HEK293 (cell line): ENCODE data around the gene USH1G.

Source experiments
- CTCF ChIA-PET: fragments of 350-600 bp; formaldehyde crosslinking; extraction: SDS; loops from one replicate; lab custom pipeline; 2021; ENCODE audit warnings: antibody characterized with exemption; lab: Yijun Ruan, JAX
- POLR2A ChIA-PET: fragments of 300-600 bp; formaldehyde crosslinking; extraction: SDS; loops from one replicate; lab custom pipeline; 2020; ENCODE audit warnings: antibody characterized with exemption, inconsistent platforms; lab: Yijun Ruan, JAX
- H3K27ac ChIP-seq: fragments of 200-500 bp; sonication (Bioruptor generic); 2 replicates; pipeline ENCODE4 v1.5.1; 2014; ENCODE audit warnings: low read depth, low read length, control low read depth, inconsistent platforms; ENCODE audit errors: extremely low read depth
- H3K36me3 ChIP-seq, 2 experiments: fragments of 200-500 bp in 1 of 2; sonication (Bioruptor generic) in 1 of 2; 1 replicate in 1 of 2; 2 replicates in 1 of 2; pipeline ENCODE4 v1.5.1; 2014 to 2017; ENCODE audit warnings: inconsistent platforms in 2 of 2, low read length in 2 of 2; ENCODE audit not compliant: control insufficient read depth in 2 of 2, insufficient read depth in 1 of 2
- H3K4me1 ChIP-seq: fragments of 200-500 bp; sonication (Bioruptor generic); 2 replicates; pipeline ENCODE4 v1.5.1; 2014; ENCODE audit warnings: mild to moderate bottlenecking, low read length, inconsistent platforms; ENCODE audit not compliant: control insufficient read depth, insufficient read depth
- H3K4me3 ChIP-seq: 2 replicates; pipeline ENCODE4 v1.5.1; 2011; ENCODE audit warnings: low read depth, mild to moderate bottlenecking, control low read depth, low read length, moderate library complexity
- H3K9me3 ChIP-seq: fragments of 200-500 bp; sonication (Bioruptor generic); 2 replicates; pipeline ENCODE4 v1.5.1; 2014; ENCODE audit warnings: low read depth, low read length, inconsistent platforms; ENCODE audit not compliant: control insufficient read depth, insufficient read depth
- CTCF ChIP-seq: fragments of 450-650 bp; formaldehyde crosslinking; IDR thresholded peaks from 2 replicates; pipeline ENCODE4 v1.5.1; 2016; ENCODE audit warnings: missing biosample characterization, missing genetic modification characterization
- EGR2 ChIP-seq: fragments of 450-650 bp; formaldehyde crosslinking; IDR thresholded peaks from 2 replicates; pipeline ENCODE4 v1.5.1; 2016; ENCODE audit warnings: low read depth, missing biosample characterization, missing genetic modification characterization
- HOXC10 ChIP-seq: sonication (generic); formaldehyde crosslinking; IDR thresholded peaks from 2 replicates; pipeline ENCODE4 v1.8.1; 2023; ENCODE audit warnings: mild to moderate bottlenecking, missing genetic modification reagents
- KLF17 ChIP-seq: fragments of 450-650 bp; formaldehyde crosslinking; IDR thresholded peaks from 2 replicates; pipeline ENCODE4 v1.5.1; 2016; ENCODE audit warnings: missing biosample characterization, missing genetic modification characterization
- OVOL3 ChIP-seq: fragments of 450-650 bp; formaldehyde crosslinking; IDR thresholded peaks from 2 replicates; pipeline ENCODE4 v1.5.1; 2016; ENCODE audit warnings: missing biosample characterization, missing genetic modification characterization
- SP2 ChIP-seq: fragments of 450-650 bp; formaldehyde crosslinking; IDR thresholded peaks from 2 replicates; pipeline ENCODE4 v1.5.1; 2016; ENCODE audit warnings: missing biosample characterization, missing genetic modification characterization
- TRIM28 ChIP-seq: IDR thresholded peaks from 2 replicates; pipeline ENCODE4 v1.6.1; 2011; ENCODE audit warnings: low read length, control low read depth, borderline replicate concordance
- YY2 ChIP-seq: fragments of 450-650 bp; formaldehyde crosslinking; IDR thresholded peaks from 2 replicates; pipeline ENCODE4 v1.5.1; 2016; ENCODE audit warnings: missing biosample characterization, missing genetic modification characterization
- ZBTB10 ChIP-seq: fragments of 450-650 bp; formaldehyde crosslinking; IDR thresholded peaks from 2 replicates; pipeline ENCODE4 v1.5.1; 2016; ENCODE audit warnings: missing biosample characterization, missing genetic modification characterization
- ZBTB8A ChIP-seq: fragments of 450-650 bp; formaldehyde crosslinking; IDR thresholded peaks from 2 replicates; pipeline ENCODE4 v1.5.1; 2016; ENCODE audit warnings: missing biosample characterization, missing genetic modification characterization
- ZEB2 ChIP-seq: fragments of 450-650 bp; formaldehyde crosslinking; IDR thresholded peaks from 2 replicates; pipeline ENCODE4 v1.5.1; 2016; ENCODE audit warnings: missing biosample characterization, missing genetic modification characterization
- ZFHX2 ChIP-seq: fragments of 450-650 bp; formaldehyde crosslinking; conservative IDR thresholded peaks from 2 replicates; pipeline ENCODE4 v1.5.1; 2016; ENCODE audit warnings: missing biosample characterization, missing genetic modification characterization
- ZFP41 ChIP-seq: fragments of 450-650 bp; formaldehyde crosslinking; IDR thresholded peaks from 2 replicates; pipeline ENCODE4 v1.5.1; 2016; ENCODE audit warnings: missing biosample characterization, missing genetic modification characterization, borderline replicate concordance
- ZNF148 ChIP-seq: fragments of 450-650 bp; formaldehyde crosslinking; IDR thresholded peaks from 2 replicates; pipeline ENCODE4 v1.5.0; 2017; ENCODE audit warnings: missing biosample characterization, missing genetic modification characterization, borderline replicate concordance
- ZNF19 ChIP-seq: fragments of 450-650 bp; formaldehyde crosslinking; IDR thresholded peaks from 2 replicates; pipeline ENCODE4; 2016; ENCODE audit warnings: missing biosample characterization, missing genetic modification characterization, low read depth
- ZNF311 ChIP-seq: fragments of 450-650 bp; formaldehyde crosslinking; IDR thresholded peaks from 2 replicates; pipeline ENCODE4 v1.5.1; 2017; ENCODE audit warnings: missing biosample characterization, missing genetic modification characterization, borderline replicate concordance
- ZNF335 ChIP-seq: fragments of 450-650 bp; formaldehyde crosslinking; conservative IDR thresholded peaks from 2 replicates; pipeline ENCODE4 v1.5.1; 2016; ENCODE audit warnings: missing biosample characterization, missing genetic modification characterization
- ZNF510 ChIP-seq: fragments of 450-650 bp; formaldehyde crosslinking; IDR thresholded peaks from 2 replicates; pipeline ENCODE4 v1.5.1; 2018; ENCODE audit warnings: mild to moderate bottlenecking, missing genetic modification characterization, missing biosample characterization; ENCODE audit not compliant: insufficient replicate concordance
- ZNF514 ChIP-seq: fragments of 450-650 bp; formaldehyde crosslinking; IDR thresholded peaks from 2 replicates; pipeline ENCODE4 v1.5.1; 2016; ENCODE audit warnings: missing biosample characterization, missing genetic modification characterization
- ZNF791 ChIP-seq: fragments of 450-650 bp; formaldehyde crosslinking; IDR thresholded peaks from 2 replicates; pipeline ENCODE4 v1.5.1; 2016; ENCODE audit warnings: missing biosample characterization, missing genetic modification characterization
- ZSCAN23 ChIP-seq: fragments of 450-650 bp; formaldehyde crosslinking; IDR thresholded peaks from 2 replicates; pipeline ENCODE4 v1.5.1; 2016; ENCODE audit warnings: missing biosample characterization, missing genetic modification characterization

Gene USH1G

GRCh38 chr17:74936470-74936799 is 13.4 kb upstream of the USH1G start:
- ChIA-PET POLR2A (no interaction called here), CTCF (interaction anchor here (1.1 kb wide), 1 partner anchor 20 kb away, joined by 3 read pairs; no protein-coding TSS in a partner anchor)
- Histone ChIP-seq H3K9me3 (no peaks in the 10 kb centered on the region), H3K4me3 (no peak overlapping the region), H3K36me3 (no peaks in the 10 kb centered on the region), H3K27ac (no peak overlapping the region), H3K4me1 (no peaks in the 10 kb centered on the region)
- TF ChIP-seq HOXC10 (CRISPR knock-in tag) = no peak
- TF ChIP-seq ZEB2 (tag by site-specific recombination) = no peak
- TF ChIP-seq ZFHX2 (tag by site-specific recombination) = no peak
- no peak for TF ChIP-seq ZNF335
- TF ChIP-seq ZNF510 (tag by site-specific recombination) = no peak

GRCh38 chr17:74935585-74936469 is 12.8 kb upstream of the USH1G start, which contains the start of gene OTOP3:
OTOP3 (plus strand) TSS chr17:74935898; CDS start chr17:74935922, 24 bp downstream.
- H3K9me3 ChIP-seq = no peaks in the 10 kb centered on the region
- TF ChIP-seq EGR2 (tag by site-specific recombination) = no peak
- TF ChIP-seq KLF17 (tag by site-specific recombination) = no peak
- no peak for TF ChIP-seq ZNF19 (tag by site-specific recombination)
- no peak for TF ChIP-seq CTCF (tag by site-specific recombination)
- no peak for TF ChIP-seq TRIM28
- TF ChIP-seq YY2 (tag by site-specific recombination) = no peak
- no peak for TF ChIP-seq OVOL3 (tag by site-specific recombination)
- TF ChIP-seq SP2 = no peak
- no peak for TF ChIP-seq ZFP41 (tag by site-specific recombination)
- no peak for TF ChIP-seq ZBTB10 (tag by site-specific recombination)
- no peak for TF ChIP-seq ZNF514 (tag by site-specific recombination)
- no peak for TF ChIP-seq ZNF791 (tag by site-specific recombination)
- TF ChIP-seq ZNF148 (tag by site-specific recombination) = no peak
- TF ChIP-seq ZNF311 (tag by site-specific recombination) = no peak
- no peak for TF ChIP-seq ZSCAN23 (tag by site-specific recombination)
- TF ChIP-seq ZBTB8A (tag by site-specific recombination) = no peak
- TF ChIP-seq, all 188 proteins: peak for 0
- Histone ChIP-seq H3K27ac (no peak within 1 kb of the TSS), H3K4me3 (no peak within 1 kb of the TSS), H3K4me1 (no peaks in the 10 kb centered on the region), H3K36me3 (no peaks in the 10 kb centered on the region)
- POLR2A ChIA-PET = no interaction called here
- CTCF ChIA-PET = interaction anchor here (0.8 kb wide), 1 partner anchor 22 kb away, joined by 6 read pairs; no protein-coding TSS in a partner anchor
